Ecto neural progenitor cell (in vitro differentiated cells): ENCODE data around the gene GPR35.

Source experiments
- DNase-seq: peaks from one replicate; pipeline ENCODE4 v3.0.0-alpha.2; 2018; ENCODE audit warnings: low spot score

GPR35 gene

GRCh38 chr2:240589375-240589774 lies 35.9 kb upstream of the GPR35 start:
- no peak for DNase-seq

- DNase-seq, result no peak
Observed at GRCh38 chr2:240589850-240590525, 35.3 kb upstream of the GPR35 start.

- no peak for DNase-seq
Observed at GRCh38 chr2:240590681-240591111, 34.6 kb upstream of the GPR35 start.

- no peak for DNase-seq
Observed at GRCh38 chr2:240591226-240591625, 34.1 kb upstream of the GPR35 start.

- DNase-seq, result no peak
Observed at GRCh38 chr2:240591784-240592183, 33.5 kb upstream of the GPR35 start.

GRCh38 chr2:240593026-240593702 lies 32.1 kb upstream of the GPR35 start:
- DNase-seq, result no peak

- DNase-seq, result no peak
Observed at GRCh38 chr2:240593703-240594451, 31.4 kb upstream of the GPR35 start.

GRCh38 chr2:240594511-240595380 lies 30.5 kb upstream of the GPR35 start:
- DNase-seq, result no peak

- DNase-seq, result peak; percentile 72
Observed at GRCh38 chr2:240595381-240596079, 29.8 kb upstream of the GPR35 start.

- no peak for DNase-seq
Observed at GRCh38 chr2:240596080-240596460, 29.2 kb upstream of the GPR35 start.

- DNase-seq, result no peak
Observed at GRCh38 chr2:240596491-240596931, 28.8 kb upstream of the GPR35 start.

GRCh38 chr2:240597054-240597418 lies 28.2 kb upstream of the GPR35 start:
- DNase-seq, result no peak

- no peak for DNase-seq
Observed at GRCh38 chr2:240597419-240598181, 27.7 kb upstream of the GPR35 start.

- no peak for DNase-seq
Observed at GRCh38 chr2:240598311-240598911, 26.9 kb upstream of the GPR35 start.

- no peak for DNase-seq
Observed at GRCh38 chr2:240599141-240599583, 26.1 kb upstream of the GPR35 start.

- no peak for DNase-seq
Observed at GRCh38 chr2:240600451-240600961, 24.8 kb upstream of the GPR35 start.

- DNase-seq, result no peak
Observed at GRCh38 chr2:240601061-240601830, 24.0 kb upstream of the GPR35 start.

- no peak for DNase-seq
Observed at GRCh38 chr2:240601831-240602160, 23.5 kb upstream of the GPR35 start.
